ENCODE data around the gene TOX2.

GRCh38 chr20:44075950-44076232 lies 161.2 kb downstream of the TOX2 start:
- TF ChIP-seq CTCF (IDR thresholded peaks at IDR 0.05 in 4 of 5, conservative IDR thresholded peaks at IDR 0.05 in 1 of 5) = no peak
- TF ChIP-seq POLR2A (IDR thresholded peaks at IDR 0.05) = no peak

All from gastrocnemius medialis (tissue), 4 donors.